Activated CD4-positive, alpha-beta memory T cell treated with anti-CD3 and anti-CD28 coated beads for 36 hours (primary cell): ENCODE data around the gene KRTAP5-4. TPM values are rescaled to one million over a fixed set of nuclear protein-coding genes. Genes with fewer than 3 reads are reported as not detected.
"Not testable (repeated sequence)": the region's sequence is repeated elsewhere in the genome, so short reads cannot be mapped to it uniquely, and the experiment has no call there.

Experiments used
- CTCF ChIA-PET: fragments of 350-600 bp; sonication (Branson Sonifier 250); formaldehyde crosslinking; loops from one replicate; lab custom pipeline; 2021; ENCODE audit warnings: antibody characterized with exemption, inconsistent platforms; lab: Charles Lee
- POLR2A ChIA-PET: fragments of 350-600 bp; sonication (Branson Sonifier 250); formaldehyde crosslinking; loops from one replicate; lab custom pipeline; 2021; ENCODE audit warnings: antibody characterized with exemption; lab: Charles Lee
- DNase-seq: peaks from one replicate; pipeline ENCODE4 v3.0.0-alpha.2; 2020
- H3K27ac Mint-ChIP-seq: one replicate; pipeline ENCODE4 v1.8.0; 2021; ENCODE audit warnings: mixed read lengths
- H3K27me3 Mint-ChIP-seq: one replicate; pipeline ENCODE4 v1.8.0; 2021; ENCODE audit warnings: mixed read lengths
- H3K36me3 Mint-ChIP-seq: one replicate; pipeline ENCODE4 v1.8.0; 2021; ENCODE audit warnings: mixed read lengths
- H3K4me1 Mint-ChIP-seq: one replicate; pipeline ENCODE4 v1.8.0; 2021; ENCODE audit warnings: low read depth, mixed read lengths
- H3K4me3 Mint-ChIP-seq: one replicate; pipeline ENCODE4 v1.8.0; 2021; ENCODE audit warnings: mild to moderate bottlenecking, mixed read lengths
- H3K9me3 Mint-ChIP-seq: one replicate; pipeline ENCODE4 v1.8.0; 2021; ENCODE audit warnings: mixed read lengths
- intact Hi-C: fragments of 100-400 bp; cut with micrococcal nuclease; formaldehyde crosslinking; loops from one replicate; pipeline ENCODE4 v1.15.1; 2023
- total RNA-seq, 2 experiments: library from RNA; stranded (reverse); gene quantifications; one replicate each; pipeline ENCODE4 v1.2.3, GENCODE V29; 2021

Gene KRTAP5-4
- total RNA-seq, 2 experiments from 2014 or later: not detected

DNA sequence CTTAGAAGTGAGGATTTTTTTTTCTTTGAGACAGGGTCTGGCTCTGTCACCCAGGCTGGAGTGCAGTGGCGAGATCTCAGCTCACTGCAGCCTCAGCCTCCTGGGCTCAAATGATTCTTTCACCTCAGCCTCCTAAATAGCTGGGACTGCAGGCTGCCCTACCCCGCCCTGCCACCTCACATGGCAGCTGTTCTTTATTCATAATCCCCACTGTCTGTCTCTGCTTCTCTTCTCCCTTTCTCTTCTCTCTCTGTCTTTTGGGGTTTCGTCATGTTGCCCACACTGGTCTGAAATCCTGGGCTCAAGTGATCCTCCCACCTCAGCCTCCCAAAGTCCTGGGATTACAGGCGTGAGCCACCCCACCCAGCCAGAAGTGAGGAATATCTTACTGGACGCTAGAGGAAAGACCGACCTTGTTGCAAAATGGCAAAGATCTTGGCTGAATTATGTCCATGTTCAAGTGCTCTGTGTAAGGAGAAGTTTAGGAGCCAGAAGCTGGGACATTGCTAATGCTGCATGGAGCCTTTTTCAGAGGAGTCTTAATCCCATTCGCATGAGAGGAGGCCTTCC, 29.6 kb upstream of the KRTAP5-4 start:
- Mint-ChIP-seq H3K4me1 (no peaks in the 10 kb centered on the region), H3K9me3 (no peaks in the 10 kb centered on the region), H3K27ac (no peak overlapping the region), H3K27me3 (peaks cover 18% of the 10 kb centered on the region), H3K4me3 (no peak overlapping the region), H3K36me3 (no peaks in the 10 kb centered on the region)
- intact Hi-C loops: loop anchor here (5.0 kb wide), 1 partner anchor 41 kb away; no protein-coding TSS in a partner anchor
- DNase-seq: no peak
- ChIA-PET CTCF (interaction anchor here (1.7 to 6.7 kb wide), 5 partner anchors 26 to 500 kb away, joined by 6 to 102 read pairs (median 13); partner anchors contain the start of gene SYT8), POLR2A (no interaction called here)

DNA sequence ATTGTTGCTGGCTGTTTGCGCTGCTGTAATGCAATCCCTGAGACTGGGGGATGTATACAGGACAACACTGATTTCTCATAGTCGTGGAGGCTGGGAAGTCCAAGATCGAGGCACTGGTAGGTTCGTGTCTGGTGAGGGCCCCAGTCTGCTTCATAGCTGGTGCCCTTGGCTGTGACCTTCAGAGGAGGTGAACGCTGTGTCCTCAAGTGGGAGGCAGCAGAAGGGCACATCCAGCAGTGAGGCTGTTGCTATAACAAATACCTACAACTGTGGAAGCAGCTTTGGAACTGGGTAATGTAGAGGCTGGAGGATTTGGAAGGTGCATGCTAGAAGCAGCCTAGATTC, 29.0 kb upstream of the KRTAP5-4 start:
- POLR2A ChIA-PET: no interaction called here
- Mint-ChIP-seq H3K36me3 (no peaks in the 10 kb centered on the region), H3K27me3 (peaks cover 16% of the 10 kb centered on the region), H3K4me3 (no peak overlapping the region), H3K9me3 (no peaks in the 10 kb centered on the region), H3K4me1 (no peaks in the 10 kb centered on the region), H3K27ac (no peak overlapping the region)
- DNase-seq: no peak
- intact Hi-C loops: loop anchor here (5.0 kb wide), 1 partner anchor 41 kb away; no protein-coding TSS in a partner anchor
- CTCF ChIA-PET: interaction anchor here (0.7 to 6.7 kb wide), 6 partner anchors 43 to 500 kb away, joined by 3 to 102 read pairs (median 12); partner anchors contain the start of gene SYT8

DNA sequence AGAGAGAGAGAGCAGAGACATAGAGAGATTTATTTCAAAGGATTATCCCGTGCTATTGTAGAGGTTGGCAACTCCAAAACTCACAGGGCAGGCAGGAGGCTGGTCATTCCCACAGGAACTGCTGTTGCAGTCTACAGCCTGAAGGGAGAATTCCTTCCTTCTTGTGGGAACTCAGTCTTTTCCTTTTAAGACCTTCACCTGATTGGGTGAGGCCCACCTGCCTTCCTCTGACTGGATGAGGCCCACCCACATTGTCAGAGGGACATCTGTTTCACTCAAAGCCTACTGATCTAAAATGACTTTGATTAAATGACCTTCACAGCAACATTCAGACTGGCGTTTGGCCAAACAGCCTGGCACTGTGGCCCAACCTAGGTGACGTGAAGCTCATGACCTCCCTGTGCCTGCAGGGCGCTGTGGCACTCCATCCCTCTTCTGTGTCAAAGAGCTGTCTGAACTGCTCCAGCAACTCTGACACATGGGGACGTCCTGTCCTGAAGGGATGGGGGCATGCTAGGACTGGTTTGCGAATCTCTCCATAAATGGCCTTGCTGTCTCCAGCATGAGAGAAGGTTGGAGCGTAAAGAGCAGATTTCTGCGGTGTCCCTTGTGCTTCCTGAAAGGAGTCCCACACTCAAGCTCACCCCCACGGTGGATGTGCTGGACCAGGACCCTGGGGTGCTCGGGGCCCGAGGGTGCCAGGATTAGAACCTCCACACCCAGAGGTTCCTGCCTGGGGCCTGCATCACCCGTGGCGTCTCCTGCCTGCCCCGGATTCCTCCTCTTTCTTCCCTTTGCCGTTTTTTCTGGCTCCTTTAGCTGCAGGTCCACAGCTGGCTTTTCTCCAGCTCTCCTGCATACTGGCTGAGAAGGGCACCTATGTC, 28.3 kb upstream of the KRTAP5-4 start:
- Mint-ChIP-seq H3K4me3 (no peak overlapping the region), H3K9me3 (no peaks in the 10 kb centered on the region), H3K27me3 (peaks cover 11% of the 10 kb centered on the region), H3K27ac (no peak overlapping the region), H3K36me3 (no peaks in the 10 kb centered on the region), H3K4me1 (no peaks in the 10 kb centered on the region)
- ChIA-PET CTCF (interaction anchor here (0.6 to 6.7 kb wide), 7 partner anchors 11 to 501 kb away, joined by 3 to 102 read pairs (median 11); partner anchors contain the start of gene SYT8), POLR2A (no interaction called here)
- DNase-seq: no peak
- intact Hi-C loops: loop anchor here (5.0 kb wide), 1 partner anchor 42 kb away; no protein-coding TSS in a partner anchor

DNA sequence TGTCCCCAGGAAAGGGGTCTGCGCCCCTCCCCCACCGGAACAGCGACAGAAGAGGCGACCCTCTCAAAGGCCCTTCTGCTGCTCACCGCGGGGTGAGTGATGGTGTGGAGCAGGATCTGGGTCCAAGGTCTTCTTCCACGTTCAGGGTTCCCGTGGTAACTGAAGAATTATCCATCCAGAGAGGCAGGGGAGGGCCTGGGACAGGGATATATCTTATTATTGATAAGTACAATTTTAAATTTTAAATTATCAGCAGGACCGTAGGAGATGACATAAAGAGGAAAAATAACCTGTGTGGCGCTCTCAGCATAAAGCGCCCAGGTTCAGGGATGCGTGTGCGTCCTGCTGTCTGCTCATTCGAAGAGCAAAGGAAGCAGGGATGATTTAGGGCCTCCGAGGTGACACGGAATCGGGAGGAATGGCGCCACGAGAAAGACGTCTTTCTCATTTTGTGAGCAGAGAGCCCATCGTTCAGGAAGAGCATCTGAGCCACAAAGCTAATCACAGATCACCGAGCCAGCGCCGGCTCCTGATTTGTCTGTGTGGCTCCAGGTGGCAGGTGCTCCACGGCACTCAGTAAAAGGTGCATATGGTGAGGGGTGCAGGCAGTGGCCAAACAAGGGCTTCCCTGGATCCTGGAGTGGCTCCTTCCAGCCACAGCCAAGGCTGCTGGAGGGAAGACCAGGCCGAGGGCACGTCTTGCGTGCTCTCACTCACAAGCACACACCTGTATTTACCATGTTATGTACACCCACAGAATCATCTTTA, 26.9 kb upstream of the KRTAP5-4 start:
- Mint-ChIP-seq H3K27ac (no peak overlapping the region), H3K36me3 (no peaks in the 10 kb centered on the region), H3K27me3 (peaks cover 1% of the 10 kb centered on the region), H3K4me1 (no peaks in the 10 kb centered on the region), H3K9me3 (no peaks in the 10 kb centered on the region), H3K4me3 (no peak overlapping the region)
- intact Hi-C loops: no loop called here
- ChIA-PET CTCF (no interaction called here), POLR2A (no interaction called here)
- no peak for DNase-seq

DNA sequence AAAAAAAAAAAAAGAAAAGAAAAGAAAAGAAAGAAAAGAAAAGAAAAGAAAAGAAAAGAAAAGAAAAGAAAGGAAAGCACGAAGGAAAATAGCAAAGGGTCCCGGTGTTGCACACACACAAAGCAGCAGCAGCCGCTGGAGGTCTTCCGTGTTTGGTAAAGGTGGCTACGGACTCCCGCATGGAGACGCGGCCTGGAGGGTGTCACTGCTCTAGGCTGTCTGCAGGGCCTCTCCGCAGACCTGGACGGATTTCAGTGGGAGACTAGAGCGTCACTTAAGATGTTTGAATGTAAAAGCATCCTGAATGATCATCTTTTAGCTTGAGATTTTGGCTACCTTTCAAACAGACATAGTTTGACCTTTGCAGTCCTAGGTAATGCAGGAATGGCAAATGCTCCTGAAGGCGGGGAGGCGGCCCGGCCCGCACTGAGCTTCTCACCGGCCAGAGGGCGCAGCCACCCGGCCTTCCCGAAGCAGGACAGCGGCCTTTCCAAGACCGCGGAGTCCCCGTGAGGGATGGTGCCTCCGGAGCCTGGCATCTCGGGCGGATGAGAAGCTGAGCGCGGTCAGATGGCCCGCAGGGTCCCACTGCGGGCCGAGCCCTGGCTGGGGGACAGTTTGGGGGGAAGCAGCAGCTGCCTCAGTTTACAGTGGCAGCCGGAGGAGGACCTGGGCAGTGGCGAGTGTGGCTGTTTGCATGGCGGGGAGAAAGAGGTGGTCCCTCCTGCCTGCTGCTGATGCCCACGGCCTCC, 26.1 kb upstream of the KRTAP5-4 start:
- no peaks in the 10 kb centered on the region for H3K4me1 Mint-ChIP-seq
- H3K27ac Mint-ChIP-seq: no peak overlapping the region
- H3K36me3 Mint-ChIP-seq: no peaks in the 10 kb centered on the region
- DNase-seq: no peak
- ChIA-PET POLR2A (no interaction called here), CTCF (no interaction called here)
- H3K9me3 Mint-ChIP-seq: no peaks in the 10 kb centered on the region
- intact Hi-C loops: no loop called here
- H3K27me3 Mint-ChIP-seq: no peaks in the 10 kb centered on the region
- H3K4me3 Mint-ChIP-seq: no peak overlapping the region

DNA sequence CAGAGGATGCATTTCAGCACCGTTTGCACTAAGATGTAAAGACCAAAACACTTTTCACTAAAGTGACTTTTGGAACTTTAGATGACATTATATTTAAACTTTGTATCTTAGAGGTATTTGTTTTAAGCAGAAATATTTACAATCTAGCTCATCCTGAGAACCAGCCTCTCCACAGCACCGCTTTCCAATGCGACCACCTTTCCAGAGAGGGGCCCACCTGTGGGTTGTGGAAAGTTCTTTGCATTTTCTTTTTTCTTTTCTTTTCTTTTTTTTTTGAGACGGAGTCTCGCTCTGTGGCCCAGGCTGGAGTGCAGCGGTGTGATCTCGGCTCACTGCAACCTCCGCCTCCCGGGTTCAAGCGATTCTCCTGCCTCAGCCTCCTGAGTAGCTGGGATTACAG, 24.6 kb upstream of the KRTAP5-4 start:
- H3K27ac Mint-ChIP-seq, H3K4me3 Mint-ChIP-seq, DNase-seq, intact Hi-C loops, H3K9me3 Mint-ChIP-seq, H3K27me3 Mint-ChIP-seq, POLR2A ChIA-PET, H3K36me3 Mint-ChIP-seq, H3K4me1 Mint-ChIP-seq: not testable (repeated sequence)
- CTCF ChIA-PET: interaction anchor here (0.7 to 1.4 kb wide), 4 partner anchors 9 to 151 kb away, joined by 3 to 4 read pairs (median 3); no protein-coding TSS in a partner anchor

DNA sequence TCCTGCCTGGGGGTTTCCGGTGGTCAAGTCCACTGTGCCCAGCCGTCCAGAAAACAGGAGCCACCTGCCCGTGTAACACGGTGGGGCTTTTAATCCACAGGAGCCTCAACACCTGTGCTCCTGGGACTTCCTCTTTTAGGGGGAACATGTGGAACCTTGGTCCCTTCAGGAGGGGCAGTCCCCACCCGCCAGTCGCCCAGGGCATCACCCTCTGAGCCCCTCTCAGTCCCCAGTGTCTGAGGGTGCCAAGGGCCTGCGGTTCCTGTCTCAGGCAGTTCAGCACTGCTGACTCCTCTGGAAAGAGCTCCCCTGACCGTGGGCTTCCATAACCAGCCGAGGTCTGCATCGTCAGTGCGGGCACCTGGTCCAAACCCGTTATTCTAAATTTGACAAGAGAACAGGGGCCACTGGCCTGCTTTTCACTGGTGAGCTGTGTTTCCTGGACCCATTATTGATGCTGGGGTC, 23.5 kb upstream of the KRTAP5-4 start:
- intact Hi-C loops: no loop called here
- peaks cover 2% of the 10 kb centered on the region for H3K27me3 Mint-ChIP-seq
- no peak overlapping the region for H3K27ac Mint-ChIP-seq
- DNase-seq: no peak
- ChIA-PET CTCF (interaction anchor here (0.9 to 1.4 kb wide), 3 partner anchors 11 to 49 kb away, joined by 3 to 4 read pairs (median 4); no protein-coding TSS in a partner anchor), POLR2A (no interaction called here)
- no peaks in the 10 kb centered on the region for H3K36me3 Mint-ChIP-seq
- no peak overlapping the region for H3K4me3 Mint-ChIP-seq
- no peaks in the 10 kb centered on the region for H3K4me1 Mint-ChIP-seq
- no peaks in the 10 kb centered on the region for H3K9me3 Mint-ChIP-seq

DNA sequence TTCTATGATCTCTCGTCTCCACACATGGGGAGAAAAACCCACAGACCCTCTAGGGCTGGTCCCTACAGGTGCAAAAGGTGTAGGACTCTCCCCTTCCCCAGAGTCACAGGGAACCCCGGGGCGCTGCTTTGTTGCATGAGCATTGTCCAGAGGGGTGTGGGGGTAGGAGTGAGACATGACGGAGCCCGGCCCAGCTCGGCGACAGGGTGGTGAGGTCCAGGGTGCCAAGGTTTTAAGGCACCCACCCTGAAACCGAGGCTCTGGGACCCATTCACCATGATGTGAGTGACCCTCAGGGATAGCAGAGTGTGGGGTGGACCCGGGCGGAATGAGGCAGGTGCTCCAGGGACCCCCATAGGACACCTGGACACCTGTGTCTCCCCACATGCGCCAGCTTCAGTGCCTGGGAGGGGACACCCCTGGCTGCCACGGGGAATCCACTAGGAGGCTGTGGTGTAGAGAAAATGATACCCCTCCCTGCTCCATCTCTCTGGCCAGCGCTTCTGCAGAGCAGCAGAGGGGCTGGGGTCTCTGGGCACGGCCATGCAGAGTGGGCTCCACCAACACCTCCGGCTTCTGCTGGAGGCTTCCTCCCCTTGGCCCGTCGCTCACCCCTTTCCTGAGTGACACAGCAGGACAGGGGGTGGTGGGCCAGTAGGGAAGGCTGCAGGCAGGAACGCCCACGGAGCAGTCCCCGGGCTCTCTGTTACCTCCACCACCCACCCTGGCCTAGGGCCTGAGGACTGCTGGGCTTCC, 22.8 kb upstream of the KRTAP5-4 start:
- no peaks in the 10 kb centered on the region for H3K9me3 Mint-ChIP-seq
- DNase-seq: no peak
- intact Hi-C loops: no loop called here
- H3K27ac Mint-ChIP-seq: no peak overlapping the region
- H3K4me3 Mint-ChIP-seq: no peak overlapping the region
- peaks cover 8% of the 10 kb centered on the region for H3K27me3 Mint-ChIP-seq
- no peaks in the 10 kb centered on the region for H3K36me3 Mint-ChIP-seq
- ChIA-PET CTCF (interaction anchor here (0.9 kb wide), 1 partner anchor 49 kb away, joined by 4 read pairs; no protein-coding TSS in a partner anchor), POLR2A (no interaction called here)
- H3K4me1 Mint-ChIP-seq: no peaks in the 10 kb centered on the region

DNA sequence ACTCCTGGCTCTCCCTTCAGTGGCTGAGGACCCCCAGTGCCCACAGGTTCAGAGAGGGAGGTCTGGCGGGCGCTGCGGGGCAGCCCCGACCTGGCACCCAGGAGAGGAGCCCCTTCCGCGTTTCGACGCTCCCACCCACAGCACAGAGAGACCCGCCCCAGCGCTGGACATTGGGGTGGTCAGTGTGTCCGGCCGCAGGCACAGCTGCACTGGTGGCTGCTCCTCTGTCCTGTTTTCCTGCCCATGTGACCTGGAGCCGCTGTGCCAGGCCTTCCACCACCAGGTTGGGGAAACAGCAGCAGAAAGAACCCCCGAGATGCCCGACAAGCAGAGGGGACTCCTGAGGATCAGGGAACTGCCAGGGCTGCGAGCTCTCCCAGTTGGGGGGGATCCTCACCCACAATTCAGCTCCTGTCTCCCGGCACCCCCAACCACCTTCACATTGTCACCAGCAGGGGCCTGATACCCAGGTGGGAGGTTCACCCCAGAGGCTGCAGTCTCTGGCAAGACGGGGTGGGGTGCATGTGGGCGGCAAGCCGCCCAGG, 21.3 kb upstream of the KRTAP5-4 start:
- H3K9me3 Mint-ChIP-seq: no peaks in the 10 kb centered on the region
- H3K36me3 Mint-ChIP-seq: no peaks in the 10 kb centered on the region
- peaks cover 10% of the 10 kb centered on the region for H3K27me3 Mint-ChIP-seq
- no peak overlapping the region for H3K4me3 Mint-ChIP-seq
- POLR2A ChIA-PET: no interaction called here
- no peaks in the 10 kb centered on the region for H3K4me1 Mint-ChIP-seq
- intact Hi-C loops: no loop called here
- no peak overlapping the region for H3K27ac Mint-ChIP-seq
- CTCF ChIA-PET: interaction anchor here (1.8 kb wide), 1 partner anchor 10 kb away, joined by 11 read pairs; no protein-coding TSS in a partner anchor
- no peak for DNase-seq

DNA sequence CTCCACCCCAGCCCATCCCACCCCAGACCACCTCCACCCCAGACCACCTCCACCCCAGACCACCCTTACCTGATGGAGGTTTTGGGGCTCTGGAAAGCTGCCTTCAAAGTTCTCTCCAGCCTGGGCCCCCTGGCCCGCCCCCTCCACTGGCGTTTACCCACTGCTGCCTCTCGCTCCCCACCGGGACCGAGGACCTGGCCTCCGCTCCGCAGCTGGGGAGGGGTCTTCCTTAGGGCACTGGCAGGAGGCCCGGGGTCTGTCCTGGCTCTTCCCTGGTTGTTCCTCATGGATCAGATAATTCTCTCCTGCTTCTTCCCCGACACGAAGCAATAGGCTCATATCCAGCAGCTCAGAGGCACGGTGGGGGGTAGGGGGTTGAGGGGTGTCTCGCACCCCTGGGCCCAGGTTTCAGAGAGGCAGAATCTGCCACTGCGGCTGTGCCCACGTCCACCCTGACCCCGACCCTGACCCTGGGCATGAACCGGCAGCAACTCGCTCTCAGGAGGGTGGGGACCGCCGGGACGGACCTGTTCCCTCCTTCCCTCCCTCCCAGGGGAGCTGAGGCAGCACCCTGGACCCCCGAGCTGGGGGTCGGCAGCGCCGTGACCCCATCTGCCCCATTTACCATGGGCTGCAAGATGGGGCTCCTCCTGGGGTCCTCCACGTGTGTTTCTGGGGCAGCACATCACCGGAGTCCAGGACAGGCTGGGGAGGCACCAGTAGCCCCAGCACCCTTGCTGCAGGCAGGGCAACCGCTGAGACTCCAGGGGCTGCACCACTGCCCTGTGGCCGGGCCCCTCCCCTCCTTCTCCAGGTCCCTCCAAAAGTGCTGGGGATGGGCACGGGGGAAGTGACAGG, 20.6 kb upstream of the KRTAP5-4 start:
- Mint-ChIP-seq H3K4me1 (no peaks in the 10 kb centered on the region), H3K9me3 (no peaks in the 10 kb centered on the region), H3K27ac (no peak overlapping the region), H3K4me3 (no peak overlapping the region), H3K27me3 (peaks cover 10% of the 10 kb centered on the region), H3K36me3 (no peaks in the 10 kb centered on the region)
- POLR2A ChIA-PET: no interaction called here
- intact Hi-C loops: no loop called here
- CTCF ChIA-PET: interaction anchor here (1.8 kb wide), 1 partner anchor 11 kb away, joined by 11 read pairs; no protein-coding TSS in a partner anchor
- no peak for DNase-seq
